K562 (cell line): ENCODE results near the gene MYRIP. TPM values are rescaled to one million over a fixed set of nuclear protein-coding genes. Genes with fewer than 3 reads are reported as not detected.

Experiments used
- BCOR ChIP-seq: fragments of 450-650 bp; IDR thresholded peaks from 2 replicates; pipeline ENCODE4 v1.6.1; 2016
- BMI1 ChIP-seq: fragments of 150-350 bp; IDR thresholded peaks from 2 replicates; pipeline ENCODE4 v1.6.1; 2014; ENCODE audit warnings: low read length
- DIDO1 ChIP-seq: fragments of 450-650 bp; IDR thresholded peaks from 2 replicates; pipeline ENCODE4 v1.6.1; 2016; ENCODE audit warnings: low read depth, missing biosample characterization, missing genetic modification characterization
- ESRRB ChIP-seq: fragments of 250-450 bp; sonication (Bioruptor Pico); IDR thresholded peaks from 2 replicates; pipeline ENCODE4 v1.5.0; 2020; ENCODE audit warnings: mild to moderate bottlenecking, moderate library complexity, borderline replicate concordance
- KLF6 ChIP-seq: fragments of 250-450 bp; sonication (Bioruptor Pico); IDR thresholded peaks from 2 replicates; pipeline ENCODE4 v1.4.0; 2020; ENCODE audit warnings: mild to moderate bottlenecking, moderate library complexity, borderline replicate concordance
- NFATC3 ChIP-seq: fragments of 450-650 bp; IDR thresholded peaks from 2 replicates; pipeline ENCODE4 v1.6.1; 2017; ENCODE audit warnings: mild to moderate bottlenecking
- ZNF133 ChIP-seq: fragments of 250-450 bp; sonication (Bioruptor Pico); IDR thresholded peaks from 2 replicates; pipeline ENCODE4 v1.4.0; 2020; ENCODE audit warnings: mild to moderate bottlenecking
- ZNF175 ChIP-seq: fragments of 200-800 bp; sonication (Bioruptor generic); IDR thresholded peaks from 2 replicates; pipeline ENCODE4 v1.6.1; 2016; ENCODE audit warnings: low read depth, mild to moderate bottlenecking, missing genetic modification characterization, missing compliant biosample characterization
- ZNF239 ChIP-seq: fragments of 250-450 bp; sonication (Bioruptor Pico); IDR thresholded peaks from 2 replicates; pipeline ENCODE4 v1.4.0; 2020; ENCODE audit warnings: mild to moderate bottlenecking
- ZNF444 ChIP-seq: fragments of 250-450 bp; sonication (Bioruptor Pico); IDR thresholded peaks from 2 replicates; pipeline ENCODE4 v1.4.0; 2020; ENCODE audit warnings: mild to moderate bottlenecking, moderate library complexity
- ZNF76 ChIP-seq: fragments of 250-450 bp; sonication (Bioruptor Pico); IDR thresholded peaks from 2 replicates; pipeline ENCODE4 v1.4.0; 2020; ENCODE audit warnings: mild to moderate bottlenecking, moderate library complexity, borderline replicate concordance
- ZNF77 ChIP-seq: fragments of 250-450 bp; sonication (Bioruptor Pico); IDR thresholded peaks from 2 replicates; pipeline ENCODE4 v1.5.0; 2020
- ZNF79 ChIP-seq: fragments of 250-450 bp; sonication (Bioruptor Pico); IDR thresholded peaks from 2 replicates; pipeline ENCODE4 v1.4.0; 2020; ENCODE audit warnings: low read depth, mild to moderate bottlenecking, moderate library complexity
- polyA plus RNA-seq, 8 experiments: library from polyadenylated mRNA; depleted of rRNA in 4 of 8; stranded (reverse) in 5 of 8; unstranded in 3 of 8; fragments of >200 nt; fragmentation: Nextera tagmentation in 2 of 8; fragmentation: Illumina TruSeq in 1 of 8; extraction: Ambion mirVana in 2 of 8; extraction: Trizol in 1 of 8; gene quantifications; 2 replicates each; pipeline versions ENCODE4 v1.2.1 to v1.2.3, GENCODE V29; 2011 to 2014; ENCODE audit warnings: inconsistent platforms in 1 of 8, missing spikeins in 1 of 8
- total RNA-seq, 7 experiments: library from RNA; depleted of rRNA in 6 of 7; stranded (reverse); fragments of >200 nt in 6 of 7; fragmentation: Illumina TruSeq in 2 of 7; extraction: Trizol in 2 of 7; gene quantifications; 2 replicates each; pipeline versions ENCODE4 v1.2.1 to v1.2.3, GENCODE V29; 2011 to 2021; ENCODE audit warnings: low replicate concordance in 1 of 7
- TF ChIP-seq, protein P1 (sequence below): fragments of 250-450 bp; sonication (Bioruptor Pico); IDR thresholded peaks from 2 replicates; pipeline ENCODE4 v1.4.0; 2020; ENCODE audit warnings: mild to moderate bottlenecking, moderate library complexity
- TF ChIP-seq, protein P2 (sequence below), 2 experiments: fragments of 450-650 bp in 1 of 2; sonication (generic) in 1 of 2; formaldehyde crosslinking in 1 of 2; IDR thresholded peaks in 1 of 2; conservative IDR thresholded peaks in 1 of 2; 2 replicates each; pipeline versions ENCODE4 v1.6.1 to v1.8.1; 2016 to 2023; ENCODE audit warnings: mild to moderate bottlenecking in 2 of 2, moderate library complexity in 2 of 2, inconsistent platforms in 1 of 2, missing genetic modification reagents in 1 of 2
- TF ChIP-seq, protein P3 (sequence below), 2 experiments: fragments of 150-350 bp in 1 of 2; IDR thresholded peaks; 2 replicates each; pipeline ENCODE4 v1.6.1; 2012 to 2016; ENCODE audit warnings: low read depth in 2 of 2, low read length in 2 of 2, mild to moderate bottlenecking in 1 of 2, moderate library complexity in 1 of 2
- TF ChIP-seq, protein P4 (sequence below): fragments of 250-450 bp; sonication (Bioruptor Pico); IDR thresholded peaks from 2 replicates; pipeline ENCODE4 v1.9.0; 2021; ENCODE audit warnings: mild to moderate bottlenecking
- TF ChIP-seq, protein P5 (sequence below): fragments of 250-450 bp; sonication (Bioruptor Pico); IDR thresholded peaks from 2 replicates; pipeline ENCODE4 v1.8.0; 2022; ENCODE audit warnings: moderate library complexity, mild to moderate bottlenecking, inconsistent platforms

Gene MYRIP
- total and polyA plus RNA-seq, 9 of the 15 experiments (the other 6 are each of a cell fraction or from before 2014, with no cell fraction given) = 0.03 to 0.12 TPM; not detected in 7

DNA sequence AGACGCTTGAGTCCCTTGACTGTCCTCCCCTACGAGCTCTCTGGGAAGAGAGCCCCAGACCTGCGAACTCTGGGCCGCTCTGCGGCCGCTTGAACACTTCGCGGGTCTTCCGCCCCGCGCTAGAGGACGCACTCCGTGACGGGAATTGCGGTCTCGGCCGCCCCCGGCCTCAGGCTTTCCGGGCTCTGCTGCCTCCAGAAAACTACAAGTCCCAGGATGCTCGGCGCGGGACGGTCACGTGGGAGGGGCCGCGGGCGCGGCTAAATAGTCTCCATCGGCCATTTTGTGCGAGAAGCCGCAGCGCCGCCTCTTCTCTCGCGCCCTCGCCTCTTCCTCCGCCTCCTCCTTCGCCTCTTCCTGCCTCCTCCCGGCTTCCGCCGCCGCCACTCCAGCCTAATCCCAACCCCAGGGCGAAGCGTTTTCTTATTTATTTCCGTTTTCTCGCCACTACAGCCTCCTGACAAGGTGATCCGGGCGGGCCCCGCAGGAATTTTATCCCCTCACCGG, 500.1 kb downstream of the MYRIP start, which contains the start of gene EIF1B (continued):
- TF ChIP-seq, protein P1, sequence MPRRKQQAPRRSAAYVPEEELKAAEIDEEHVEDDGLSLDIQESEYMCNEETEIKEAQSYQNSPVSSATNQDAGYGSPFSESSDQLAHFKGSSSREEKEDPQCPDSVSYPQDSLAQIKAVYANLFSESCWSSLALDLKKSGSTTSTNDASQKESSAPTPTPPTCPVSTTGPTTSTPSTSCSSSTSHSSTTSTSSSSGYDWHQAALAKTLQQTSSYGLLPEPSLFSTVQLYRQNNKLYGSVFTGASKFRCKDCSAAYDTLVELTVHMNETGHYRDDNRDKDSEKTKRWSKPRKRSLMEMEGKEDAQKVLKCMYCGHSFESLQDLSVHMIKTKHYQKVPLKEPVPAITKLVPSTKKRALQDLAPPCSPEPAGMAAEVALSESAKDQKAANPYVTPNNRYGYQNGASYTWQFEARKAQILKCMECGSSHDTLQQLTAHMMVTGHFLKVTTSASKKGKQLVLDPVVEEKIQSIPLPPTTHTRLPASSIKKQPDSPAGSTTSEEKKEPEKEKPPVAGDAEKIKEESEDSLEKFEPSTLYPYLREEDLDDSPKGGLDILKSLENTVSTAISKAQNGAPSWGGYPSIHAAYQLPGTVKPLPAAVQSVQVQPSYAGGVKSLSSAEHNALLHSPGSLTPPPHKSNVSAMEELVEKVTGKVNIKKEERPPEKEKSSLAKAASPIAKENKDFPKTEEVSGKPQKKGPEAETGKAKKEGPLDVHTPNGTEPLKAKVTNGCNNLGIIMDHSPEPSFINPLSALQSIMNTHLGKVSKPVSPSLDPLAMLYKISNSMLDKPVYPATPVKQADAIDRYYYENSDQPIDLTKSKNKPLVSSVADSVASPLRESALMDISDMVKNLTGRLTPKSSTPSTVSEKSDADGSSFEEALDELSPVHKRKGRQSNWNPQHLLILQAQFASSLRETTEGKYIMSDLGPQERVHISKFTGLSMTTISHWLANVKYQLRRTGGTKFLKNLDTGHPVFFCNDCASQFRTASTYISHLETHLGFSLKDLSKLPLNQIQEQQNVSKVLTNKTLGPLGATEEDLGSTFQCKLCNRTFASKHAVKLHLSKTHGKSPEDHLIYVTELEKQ (CRISPR knock-in tag) = no peak
- TF ChIP-seq BCOR = 0 out of 2 replicates have a peak, but pooled peaks have one; percentile 11
- TF ChIP-seq, protein P2, sequence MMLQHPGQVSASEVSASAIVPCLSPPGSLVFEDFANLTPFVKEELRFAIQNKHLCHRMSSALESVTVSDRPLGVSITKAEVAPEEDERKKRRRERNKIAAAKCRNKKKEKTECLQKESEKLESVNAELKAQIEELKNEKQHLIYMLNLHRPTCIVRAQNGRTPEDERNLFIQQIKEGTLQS (IDR thresholded peaks at IDR 0.05) = no peak; the same call in 1 of the 2 replicates
- TF ChIP-seq, protein P2 (CRISPR knock-in tag; conservative IDR thresholded peaks at IDR 0.05) = no peak
- no peak for TF ChIP-seq ESRRB (CRISPR knock-in tag)
- no peak for TF ChIP-seq ZNF444 (CRISPR knock-in tag)
- TF ChIP-seq ZNF239 (CRISPR knock-in tag) = no peak
- TF ChIP-seq ZNF76 (CRISPR knock-in tag) = 0 out of 2 replicates have a peak, but pooled peaks have one; percentile 18
- TF ChIP-seq, protein P3, sequence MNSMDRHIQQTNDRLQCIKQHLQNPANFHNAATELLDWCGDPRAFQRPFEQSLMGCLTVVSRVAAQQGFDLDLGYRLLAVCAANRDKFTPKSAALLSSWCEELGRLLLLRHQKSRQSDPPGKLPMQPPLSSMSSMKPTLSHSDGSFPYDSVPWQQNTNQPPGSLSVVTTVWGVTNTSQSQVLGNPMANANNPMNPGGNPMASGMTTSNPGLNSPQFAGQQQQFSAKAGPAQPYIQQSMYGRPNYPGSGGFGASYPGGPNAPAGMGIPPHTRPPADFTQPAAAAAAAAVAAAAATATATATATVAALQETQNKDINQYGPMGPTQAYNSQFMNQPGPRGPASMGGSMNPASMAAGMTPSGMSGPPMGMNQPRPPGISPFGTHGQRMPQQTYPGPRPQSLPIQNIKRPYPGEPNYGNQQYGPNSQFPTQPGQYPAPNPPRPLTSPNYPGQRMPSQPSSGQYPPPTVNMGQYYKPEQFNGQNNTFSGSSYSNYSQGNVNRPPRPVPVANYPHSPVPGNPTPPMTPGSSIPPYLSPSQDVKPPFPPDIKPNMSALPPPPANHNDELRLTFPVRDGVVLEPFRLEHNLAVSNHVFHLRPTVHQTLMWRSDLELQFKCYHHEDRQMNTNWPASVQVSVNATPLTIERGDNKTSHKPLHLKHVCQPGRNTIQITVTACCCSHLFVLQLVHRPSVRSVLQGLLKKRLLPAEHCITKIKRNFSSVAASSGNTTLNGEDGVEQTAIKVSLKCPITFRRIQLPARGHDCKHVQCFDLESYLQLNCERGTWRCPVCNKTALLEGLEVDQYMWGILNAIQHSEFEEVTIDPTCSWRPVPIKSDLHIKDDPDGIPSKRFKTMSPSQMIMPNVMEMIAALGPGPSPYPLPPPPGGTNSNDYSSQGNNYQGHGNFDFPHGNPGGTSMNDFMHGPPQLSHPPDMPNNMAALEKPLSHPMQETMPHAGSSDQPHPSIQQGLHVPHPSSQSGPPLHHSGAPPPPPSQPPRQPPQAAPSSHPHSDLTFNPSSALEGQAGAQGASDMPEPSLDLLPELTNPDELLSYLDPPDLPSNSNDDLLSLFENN (IDR thresholded peaks at IDR 0.05; ENCODE audit: low read depth in 2 of 2, low read length in 2 of 2) = peak in 1 of 2 experiments; percentile 71; a peak in 2 of 4 replicates
- TF ChIP-seq KLF6 (CRISPR knock-in tag) = 0 out of 2 replicates have a peak, but pooled peaks have one; percentile 29
- TF ChIP-seq BMI1 = peak; percentile 58; the same call in 1 of the 2 replicates
- TF ChIP-seq, protein P4, sequence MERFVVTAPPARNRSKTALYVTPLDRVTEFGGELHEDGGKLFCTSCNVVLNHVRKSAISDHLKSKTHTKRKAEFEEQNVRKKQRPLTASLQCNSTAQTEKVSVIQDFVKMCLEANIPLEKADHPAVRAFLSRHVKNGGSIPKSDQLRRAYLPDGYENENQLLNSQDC (CRISPR knock-in tag) = peak; percentile 74; the same call in 1 of the 2 replicates
- TF ChIP-seq NFATC3 = peak; percentile 74; the same call in 1 of the 2 replicates
- TF ChIP-seq ZNF79 (CRISPR knock-in tag) = 0 out of 2 replicates have a peak, but pooled peaks have one; percentile 12
- peak; percentile 70; the same call in 1 of the 2 replicates for TF ChIP-seq ZNF175 (CRISPR knock-in tag)
- TF ChIP-seq, protein P5, sequence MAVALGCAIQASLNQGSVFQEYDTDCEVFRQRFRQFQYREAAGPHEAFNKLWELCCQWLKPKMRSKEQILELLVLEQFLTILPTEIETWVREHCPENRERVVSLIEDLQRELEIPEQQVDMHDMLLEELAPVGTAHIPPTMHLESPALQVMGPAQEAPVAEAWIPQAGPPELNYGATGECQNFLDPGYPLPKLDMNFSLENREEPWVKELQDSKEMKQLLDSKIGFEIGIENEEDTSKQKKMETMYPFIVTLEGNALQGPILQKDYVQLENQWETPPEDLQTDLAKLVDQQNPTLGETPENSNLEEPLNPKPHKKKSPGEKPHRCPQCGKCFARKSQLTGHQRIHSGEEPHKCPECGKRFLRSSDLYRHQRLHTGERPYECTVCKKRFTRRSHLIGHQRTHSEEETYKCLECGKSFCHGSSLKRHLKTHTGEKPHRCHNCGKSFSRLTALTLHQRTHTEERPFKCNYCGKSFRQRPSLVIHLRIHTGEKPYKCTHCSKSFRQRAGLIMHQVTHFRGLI (CRISPR knock-in tag) = no peak
- 0 out of 2 replicates have a peak, but pooled peaks have one; percentile 45 for TF ChIP-seq ZNF133 (CRISPR knock-in tag)
- TF ChIP-seq DIDO1 = peak; percentile 79
- TF ChIP-seq ZNF77 (CRISPR knock-in tag) = no peak
